ENCODE results near the gene VSNL1.

The VSNL1 gene

DNA sequence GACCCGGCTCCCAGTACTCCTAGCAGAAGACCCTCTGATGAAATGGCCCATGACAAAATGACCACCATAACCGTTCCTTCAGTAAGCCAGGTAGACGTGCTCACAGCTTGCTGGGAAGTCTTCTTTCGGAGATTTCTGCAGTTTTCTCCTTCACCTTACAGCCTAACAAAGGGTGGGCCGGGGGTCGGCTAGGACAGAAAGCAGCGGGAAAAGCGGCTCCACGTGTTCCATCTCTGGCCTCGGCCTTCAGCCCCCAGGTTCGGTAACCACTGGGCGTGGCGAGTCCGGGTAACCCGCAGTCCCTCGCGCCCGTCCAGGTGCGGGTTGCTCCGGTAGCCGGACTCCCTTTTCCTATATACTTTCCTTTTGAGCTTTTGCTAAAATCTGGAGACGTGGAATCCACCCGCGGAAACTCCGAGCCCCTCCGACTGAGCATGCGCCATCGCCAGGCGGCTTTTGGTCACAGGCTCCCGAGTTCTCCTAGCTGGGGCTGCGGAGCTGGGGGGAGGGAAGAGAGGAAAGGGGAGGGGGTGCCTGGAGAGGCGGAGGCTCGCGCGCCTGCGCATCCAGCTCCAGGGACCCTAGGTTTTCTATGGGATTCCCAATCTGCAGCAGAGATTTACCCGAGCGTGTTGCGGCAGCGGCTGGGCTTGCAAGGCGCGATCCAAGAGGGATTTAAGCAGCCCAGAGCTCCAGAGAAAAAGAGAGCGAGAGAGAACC, at the start of gene VSNL1:
VSNL1 (plus strand) TSS at position 604 of the 720 bp plus-strand sequence. CDS start 51,379 bp downstream, outside the sequence.
- in situ Hi-C loops (cut with MboI; ENCODE audit: low sequenced_read_pairs) = no loop called here

DNA sequence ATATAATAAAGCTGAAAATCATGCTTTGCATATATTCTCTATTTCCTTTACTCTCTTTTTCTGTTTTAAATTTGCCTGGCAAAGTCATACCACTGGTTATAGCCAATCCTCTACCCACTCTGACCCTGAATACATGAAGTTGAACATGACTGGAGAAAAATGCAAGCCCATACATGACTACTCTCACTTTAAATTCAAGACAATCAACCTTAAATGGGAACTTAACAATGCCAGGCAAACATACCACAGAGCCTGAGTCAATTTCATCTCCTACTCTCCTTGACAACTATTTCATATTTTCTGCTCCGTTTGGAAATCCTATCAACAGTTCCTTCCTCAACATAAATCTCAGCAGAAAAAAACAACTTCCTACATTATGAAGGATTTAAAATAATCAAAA, 44.9 kb upstream of the VSNL1 start:
- in situ Hi-C loops (cut with MboI; ENCODE audit: low sequenced_read_pairs) = no loop called here

DNA sequence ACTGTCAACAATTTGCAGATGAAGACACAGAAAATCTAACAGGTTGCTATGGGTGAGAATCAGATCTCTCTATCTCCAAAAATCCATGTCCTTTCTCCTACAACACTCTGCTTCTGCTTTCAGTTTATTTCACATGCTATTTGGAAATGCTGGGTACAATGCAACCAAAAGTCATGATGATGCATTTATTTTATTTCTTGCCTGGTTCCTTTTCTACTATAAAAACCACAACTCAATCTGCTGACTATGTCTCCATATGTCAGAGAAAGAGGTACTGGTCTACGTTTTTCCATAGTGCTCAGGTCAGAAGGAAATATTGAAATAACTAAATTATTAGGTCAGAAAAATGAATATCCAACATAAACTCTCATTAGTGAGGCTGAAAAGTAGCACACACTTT, 42.8 kb upstream of the VSNL1 start:
- in situ Hi-C loops (cut with MboI; ENCODE audit: low sequenced_read_pairs) = no loop called here

DNA sequence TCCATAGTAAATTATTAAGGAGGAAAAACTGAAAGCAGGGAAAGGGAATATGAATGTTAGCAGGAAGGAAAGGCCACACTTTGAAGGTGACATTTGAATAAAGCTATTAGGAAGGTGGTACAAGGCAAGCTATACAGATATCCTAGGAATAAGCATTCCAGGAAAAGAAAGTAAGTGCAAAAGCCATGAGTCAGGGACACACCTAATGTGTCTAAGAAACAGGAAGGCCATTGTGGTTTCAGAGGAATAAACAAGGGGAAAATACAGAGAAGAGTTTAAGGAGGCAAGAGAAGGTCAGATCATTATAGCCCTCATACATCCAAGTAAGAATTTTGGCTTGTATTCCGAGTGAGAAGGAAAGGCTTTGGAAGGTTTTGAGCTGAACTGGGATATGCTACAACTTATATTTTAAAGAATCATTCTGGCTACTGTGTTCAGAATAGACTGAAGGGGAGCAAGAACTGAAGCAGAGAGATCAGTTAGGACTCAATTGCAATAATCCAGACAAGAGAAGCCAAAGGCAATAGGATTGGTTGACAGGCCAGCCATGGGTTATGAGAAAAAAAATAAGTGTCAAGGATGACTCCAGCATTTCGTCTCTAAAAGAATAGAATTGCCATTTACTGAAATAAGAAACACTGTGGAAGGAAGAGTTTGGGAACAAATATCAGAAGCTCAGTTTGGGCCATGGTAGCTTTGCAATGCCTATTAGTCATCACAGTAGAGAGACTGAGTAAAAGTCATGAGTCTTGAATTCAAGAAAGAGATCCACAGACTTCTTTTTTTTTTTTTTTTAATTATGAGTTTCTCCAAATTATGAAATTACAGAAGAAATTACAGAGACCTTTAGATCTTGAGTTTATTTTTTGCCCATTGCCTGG, 33.5 kb upstream of the VSNL1 start:
- in situ Hi-C loops (cut with MboI; ENCODE audit: low sequenced_read_pairs) = no loop called here

DNA sequence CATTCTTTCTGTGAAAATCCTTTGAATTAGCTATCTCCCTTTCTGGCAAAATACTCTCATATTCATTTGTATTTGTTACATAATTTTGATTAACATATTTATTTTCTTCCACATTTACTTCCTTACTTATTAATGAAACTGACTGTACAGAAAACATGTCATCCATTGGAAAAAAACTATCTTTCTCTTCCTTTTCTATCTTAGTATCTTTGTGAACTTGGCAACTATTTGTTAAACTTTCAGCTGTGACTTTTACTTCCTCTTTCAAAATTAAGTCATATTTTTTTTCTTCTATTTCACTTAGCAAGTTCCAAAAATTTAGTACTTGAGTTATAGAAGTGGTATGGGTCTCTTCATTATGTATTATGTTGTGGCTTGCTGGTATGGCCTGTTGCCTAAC, 24.8 kb upstream of the VSNL1 start:
- in situ Hi-C loops (cut with MboI; ENCODE audit: low sequenced_read_pairs) = no loop called here

DNA sequence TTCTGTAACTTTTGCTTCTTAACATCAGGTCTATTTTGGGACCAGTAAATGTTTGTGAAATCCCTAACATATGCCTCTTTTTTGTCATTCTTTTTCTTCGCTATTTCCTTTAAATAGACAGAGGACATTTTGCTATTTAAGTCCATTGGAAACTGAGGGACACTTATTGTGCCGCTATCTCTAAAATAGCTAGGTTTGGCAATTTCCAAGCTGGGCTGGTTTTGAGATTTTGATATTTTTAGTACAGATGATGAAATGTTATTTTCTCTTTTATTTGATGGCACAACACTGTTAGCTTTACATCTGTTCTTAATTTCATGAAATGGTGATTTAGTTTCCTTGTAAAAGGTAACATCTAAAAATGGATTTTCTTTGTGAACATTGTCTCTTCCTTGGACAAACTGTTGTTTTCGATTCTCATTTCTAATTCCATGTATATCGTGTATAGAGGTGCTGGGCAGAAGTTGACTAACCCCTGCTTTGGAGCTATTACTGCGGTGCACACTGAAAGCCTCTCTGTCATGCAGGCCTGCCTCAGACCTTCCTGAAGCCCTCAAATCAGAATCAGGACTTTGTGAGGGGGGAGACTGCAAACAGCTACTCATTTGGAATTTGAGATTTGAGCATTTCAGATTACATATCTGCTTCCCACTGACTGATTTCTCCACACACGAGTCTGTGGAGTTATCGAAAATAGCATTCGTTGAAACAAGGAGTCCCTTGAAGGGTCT, 22.9 kb upstream of the VSNL1 start:
- in situ Hi-C loops (cut with MboI; ENCODE audit: low sequenced_read_pairs) = no loop called here

DNA sequence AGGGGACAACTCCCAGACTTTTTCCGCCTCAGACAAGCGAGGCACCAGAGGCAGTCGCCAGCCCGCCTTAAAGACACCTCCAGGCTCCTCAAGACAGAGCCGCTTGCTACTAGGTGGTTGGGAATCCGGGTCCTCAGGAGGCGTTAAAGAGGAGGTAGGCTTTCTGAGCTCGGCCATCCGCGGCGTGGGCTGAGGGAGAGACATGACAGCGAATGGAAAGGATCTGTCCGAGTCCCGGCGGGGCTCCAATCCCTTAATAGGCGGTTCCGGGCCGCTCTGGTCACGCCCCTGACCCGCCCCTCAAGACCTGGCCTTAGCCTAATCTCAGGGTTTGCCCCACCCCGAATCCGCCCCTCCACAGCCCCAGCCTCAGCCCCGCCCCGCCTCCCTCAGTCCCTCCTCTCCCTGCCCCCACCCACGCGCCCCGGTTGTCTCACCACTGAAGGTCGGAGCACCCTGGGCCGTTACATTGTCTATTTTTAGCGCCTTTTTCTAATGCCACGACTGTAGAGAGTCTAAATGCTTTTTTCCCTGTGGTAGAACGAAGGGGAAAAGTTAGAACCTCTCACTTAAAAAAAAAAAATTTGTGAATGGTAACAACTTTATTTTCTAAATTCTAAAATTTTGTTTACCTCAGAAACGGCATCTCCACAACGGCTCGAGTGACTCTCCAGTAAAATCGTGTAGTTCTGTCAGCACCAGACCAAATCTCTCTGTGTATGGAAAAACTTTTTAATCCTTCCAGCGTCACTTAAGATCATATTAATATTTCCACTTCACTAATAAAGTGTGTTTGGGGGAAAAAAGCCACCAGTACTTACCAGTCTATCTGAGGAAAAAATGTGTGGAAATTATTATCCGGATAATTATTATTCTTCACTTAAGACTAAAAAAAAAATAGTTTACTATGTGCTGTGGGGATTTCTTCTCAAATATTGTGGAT, 22.0 kb upstream of the VSNL1 start, which contains the start of gene RAD51AP2:
RAD51AP2 (minus strand) TSS at position 229 of the 943 bp plus-strand sequence; CDS start at position 204, 25 bp downstream.
- in situ Hi-C loops (cut with MboI; ENCODE audit: low sequenced_read_pairs) = no loop called here

DNA sequence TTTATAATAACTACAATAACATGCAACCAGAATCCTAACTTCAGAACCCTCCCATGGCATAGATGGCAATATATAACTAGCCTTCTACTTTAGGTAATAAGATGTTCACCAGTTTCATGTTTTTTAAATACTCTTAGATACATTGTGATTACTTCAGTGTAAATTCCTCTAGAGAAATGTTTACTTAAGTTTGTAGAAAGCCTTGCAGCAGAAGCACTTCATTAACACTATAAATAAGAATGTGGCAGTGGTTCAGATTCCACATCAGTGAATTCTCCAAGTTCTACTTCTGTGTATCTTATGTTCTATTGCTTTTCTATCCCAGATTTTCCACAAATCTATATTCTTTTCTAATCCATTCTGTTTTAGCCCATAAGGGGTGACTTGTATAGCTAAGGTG, 21.0 kb upstream of the VSNL1 start:
- in situ Hi-C loops (cut with MboI; ENCODE audit: low sequenced_read_pairs) = no loop called here

DNA sequence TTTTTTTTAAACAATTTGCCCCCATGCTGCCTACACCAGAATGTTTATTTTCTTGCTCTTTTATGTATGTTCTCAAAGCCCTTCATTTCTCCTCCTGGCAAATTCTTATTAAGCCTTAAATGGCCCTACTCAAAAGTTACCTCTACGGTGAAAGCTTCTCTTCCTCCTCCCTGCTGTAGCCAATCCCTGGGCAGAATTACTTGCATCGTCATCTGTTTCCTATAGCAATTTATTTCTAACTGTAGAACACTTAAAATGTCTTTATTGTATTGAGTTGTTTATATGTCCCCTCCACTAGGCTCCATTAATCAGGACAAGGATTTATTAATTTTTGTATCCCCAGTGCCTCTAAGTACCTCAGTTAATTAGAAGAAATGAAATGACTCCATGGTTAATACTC, 19.7 kb upstream of the VSNL1 start:
- in situ Hi-C loops (cut with MboI; ENCODE audit: low sequenced_read_pairs) = no loop called here

DNA sequence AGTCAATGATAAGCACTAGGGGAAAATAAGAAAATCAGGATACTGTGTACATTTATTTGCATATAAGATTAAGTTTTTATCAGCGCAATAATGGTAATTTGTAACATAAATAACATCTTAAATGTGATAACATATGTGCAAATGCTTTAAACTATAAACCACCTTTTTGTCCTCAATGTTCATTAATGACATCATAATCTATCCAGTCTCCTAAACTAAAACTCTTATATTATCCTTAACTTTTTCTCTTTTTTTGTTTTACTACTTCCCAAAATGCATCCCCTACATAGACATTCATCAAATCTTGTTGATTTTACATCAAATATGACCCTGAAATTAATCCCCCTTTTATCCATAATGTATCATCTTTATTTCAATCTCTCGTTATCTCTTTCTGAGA, 18.9 kb upstream of the VSNL1 start:
- in situ Hi-C loops (cut with MboI; ENCODE audit: low sequenced_read_pairs) = no loop called here

DNA sequence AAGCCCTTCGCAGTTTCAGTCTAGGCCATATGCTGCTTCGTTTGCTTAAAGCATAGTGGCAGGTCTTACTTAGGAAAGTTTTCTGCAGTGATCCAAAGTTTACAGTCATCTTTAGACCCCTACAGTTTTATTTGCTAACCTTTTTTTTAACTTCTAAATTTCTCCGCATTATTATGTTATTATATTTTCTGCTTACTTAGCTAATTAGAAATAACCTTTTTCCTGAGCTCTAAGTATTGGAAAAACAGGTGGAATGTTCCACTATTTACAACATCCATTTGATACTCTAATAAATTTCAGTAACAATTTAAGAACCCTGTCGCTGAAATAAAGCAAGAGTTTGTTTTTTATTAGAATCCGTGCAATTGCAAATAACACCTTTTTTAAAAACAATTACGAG, 18.2 kb upstream of the VSNL1 start:
- in situ Hi-C loops (cut with MboI; ENCODE audit: low sequenced_read_pairs) = no loop called here

DNA sequence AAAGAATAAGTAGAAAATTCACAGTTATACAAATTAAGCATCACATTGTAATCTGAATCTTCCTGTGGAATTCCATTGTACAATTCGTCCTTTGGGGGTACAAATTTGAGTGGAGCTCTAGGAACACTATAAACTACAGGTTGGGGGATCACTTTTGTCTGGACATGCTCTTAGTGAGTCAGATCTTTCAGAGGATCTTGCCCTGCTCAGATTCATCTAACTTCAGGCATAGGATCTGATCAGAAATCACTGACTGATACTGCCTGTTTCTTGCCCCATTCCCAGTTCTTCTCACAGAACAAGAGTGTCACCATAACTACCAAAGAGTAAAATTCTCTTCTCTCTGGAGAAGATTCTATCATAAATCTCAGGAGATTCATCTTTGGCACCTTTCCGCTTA, 10.7 kb upstream of the VSNL1 start:
- in situ Hi-C loops (cut with MboI; ENCODE audit: low sequenced_read_pairs) = no loop called here

DNA sequence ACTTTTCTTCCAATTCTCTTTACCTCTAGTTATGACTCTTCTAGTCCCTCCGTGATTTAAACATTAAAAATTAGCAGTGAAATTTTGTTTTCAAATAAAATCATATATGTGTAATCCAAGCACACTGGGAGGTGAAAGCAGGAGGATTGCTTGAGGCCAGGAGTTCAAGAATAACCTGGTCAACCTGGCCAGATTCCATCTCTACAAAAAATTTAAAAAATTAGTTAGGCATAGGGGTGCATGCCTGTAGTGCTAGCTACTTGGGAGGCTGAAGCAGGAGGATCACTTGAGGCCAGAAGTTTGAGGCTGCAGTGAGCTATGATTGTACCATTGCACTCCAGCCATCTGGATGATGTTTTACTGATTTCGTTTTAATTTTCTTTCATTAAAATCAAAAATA, 7.0 kb upstream of the VSNL1 start:
- in situ Hi-C loops (cut with MboI; ENCODE audit: low sequenced_read_pairs) = no loop called here

DNA sequence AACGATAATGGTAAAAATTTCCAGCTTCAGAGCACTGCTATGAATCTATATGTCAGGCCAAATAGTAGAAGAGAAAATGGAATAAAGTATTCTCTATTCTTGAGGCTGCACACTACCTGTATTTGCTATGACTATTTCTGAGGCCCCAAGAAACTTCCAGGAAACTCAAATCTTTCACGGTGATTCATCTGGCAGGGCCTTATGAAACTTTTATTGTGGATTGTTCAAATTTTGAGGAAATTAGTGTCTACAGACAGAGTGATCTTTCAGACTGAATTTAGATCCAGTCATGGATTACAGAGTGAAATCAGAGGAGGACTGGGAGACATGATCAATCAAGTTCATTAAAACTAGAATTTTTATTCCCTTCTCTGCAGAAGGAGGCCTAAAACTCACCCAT, 4.1 kb upstream of the VSNL1 start:
- in situ Hi-C loops (cut with MboI; ENCODE audit: low sequenced_read_pairs) = no loop called here

DNA sequence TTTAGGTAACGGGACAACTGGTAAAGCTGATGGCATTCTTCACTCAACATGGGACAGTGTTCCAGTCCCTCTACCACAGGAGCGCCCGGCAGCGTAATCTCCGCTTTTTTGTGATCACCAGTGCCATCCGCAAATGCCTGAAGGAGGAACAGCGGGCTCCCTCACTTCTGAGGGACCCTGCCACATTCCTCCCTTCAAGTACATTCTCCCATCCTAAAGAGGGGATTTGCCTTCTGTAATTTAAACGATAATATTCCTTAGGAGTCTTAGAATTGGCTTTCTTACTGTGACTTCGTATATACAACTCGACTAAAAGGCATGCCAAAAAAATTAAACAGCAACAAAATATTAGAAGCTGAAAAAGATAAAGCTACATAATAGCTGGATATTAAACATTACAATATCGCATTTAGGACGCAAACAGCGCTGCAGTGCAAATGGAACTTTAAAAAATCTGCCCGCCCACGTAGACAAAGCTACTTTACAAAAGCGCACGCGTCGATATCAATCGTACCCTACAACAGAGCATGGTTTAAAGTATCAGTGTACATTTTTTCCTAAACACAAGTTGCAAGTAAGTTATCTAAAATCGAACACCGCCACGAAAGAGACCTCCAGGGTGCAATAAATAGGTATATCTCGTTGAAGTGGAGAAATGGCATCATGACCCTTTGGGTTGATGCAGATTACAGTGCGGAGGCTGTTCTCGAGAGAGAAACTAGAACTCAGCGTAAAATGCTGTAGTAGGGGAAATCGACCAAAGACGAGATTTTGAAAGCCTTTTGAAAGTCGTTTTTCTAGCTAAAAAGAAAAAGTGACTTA, 2.3 kb upstream of the VSNL1 start:
- in situ Hi-C loops (cut with MboI; ENCODE audit: low sequenced_read_pairs) = no loop called here

DNA sequence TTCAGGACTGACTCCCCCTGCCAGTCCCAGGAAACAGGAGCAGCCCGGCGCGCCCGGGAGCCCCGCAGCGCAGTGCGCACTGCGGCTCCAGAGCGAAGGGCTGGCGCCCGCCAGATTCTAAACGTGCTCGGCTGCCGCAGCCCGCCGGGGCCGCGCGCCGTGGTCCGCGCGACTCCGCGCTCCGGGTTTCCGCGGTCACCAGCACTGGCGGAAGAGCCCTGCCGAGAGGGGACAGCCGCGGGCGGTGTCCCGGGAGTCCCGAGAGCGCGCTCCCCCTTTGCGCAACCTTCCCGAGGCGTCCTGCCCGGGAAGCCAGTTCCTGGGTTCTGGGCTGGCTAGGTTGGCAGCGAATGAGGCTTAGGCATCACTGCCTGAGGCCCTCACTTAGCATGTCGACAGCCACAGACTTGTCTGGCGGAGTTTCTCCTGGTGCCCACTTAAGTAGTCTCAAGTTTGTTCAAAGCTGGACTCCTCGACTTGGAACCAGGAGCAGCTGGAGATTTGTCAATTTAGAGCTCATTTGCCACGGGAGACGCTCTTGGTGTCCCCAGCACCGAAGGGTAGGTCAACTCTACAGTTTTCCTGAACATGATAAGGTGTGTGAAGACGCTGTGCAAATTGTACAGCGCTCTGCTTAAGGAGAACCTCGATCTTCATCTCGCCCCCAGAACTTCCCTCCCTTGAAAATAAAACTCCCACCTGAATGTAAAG, 1.5 kb upstream of the VSNL1 start:
- in situ Hi-C loops (cut with MboI; ENCODE audit: low sequenced_read_pairs) = no loop called here

DNA sequence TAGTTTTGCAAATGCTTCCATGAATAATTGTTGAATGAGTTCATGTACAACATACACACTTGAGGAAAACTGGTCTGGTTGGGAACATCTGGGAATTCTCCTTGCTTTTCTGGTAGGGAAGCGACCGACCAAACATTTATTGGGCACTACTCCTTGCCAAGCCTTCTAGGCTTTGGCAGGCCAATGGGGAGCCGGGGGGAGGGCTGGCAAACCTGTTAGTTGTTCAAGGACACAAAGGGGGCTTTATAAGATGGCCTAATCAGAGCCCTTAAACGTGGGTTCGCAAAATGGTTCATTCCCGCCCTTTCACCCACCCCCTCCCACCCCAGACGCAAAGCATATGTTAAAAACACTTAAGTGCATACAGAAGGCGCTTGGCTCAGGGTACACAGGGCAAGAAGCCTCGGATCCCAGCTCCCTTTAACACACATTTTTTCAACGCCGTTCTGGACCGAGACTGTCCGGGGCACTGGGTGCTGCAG, 844 bp upstream of the VSNL1 start:
- in situ Hi-C loops (cut with MboI; ENCODE audit: low sequenced_read_pairs) = no loop called here

DNA sequence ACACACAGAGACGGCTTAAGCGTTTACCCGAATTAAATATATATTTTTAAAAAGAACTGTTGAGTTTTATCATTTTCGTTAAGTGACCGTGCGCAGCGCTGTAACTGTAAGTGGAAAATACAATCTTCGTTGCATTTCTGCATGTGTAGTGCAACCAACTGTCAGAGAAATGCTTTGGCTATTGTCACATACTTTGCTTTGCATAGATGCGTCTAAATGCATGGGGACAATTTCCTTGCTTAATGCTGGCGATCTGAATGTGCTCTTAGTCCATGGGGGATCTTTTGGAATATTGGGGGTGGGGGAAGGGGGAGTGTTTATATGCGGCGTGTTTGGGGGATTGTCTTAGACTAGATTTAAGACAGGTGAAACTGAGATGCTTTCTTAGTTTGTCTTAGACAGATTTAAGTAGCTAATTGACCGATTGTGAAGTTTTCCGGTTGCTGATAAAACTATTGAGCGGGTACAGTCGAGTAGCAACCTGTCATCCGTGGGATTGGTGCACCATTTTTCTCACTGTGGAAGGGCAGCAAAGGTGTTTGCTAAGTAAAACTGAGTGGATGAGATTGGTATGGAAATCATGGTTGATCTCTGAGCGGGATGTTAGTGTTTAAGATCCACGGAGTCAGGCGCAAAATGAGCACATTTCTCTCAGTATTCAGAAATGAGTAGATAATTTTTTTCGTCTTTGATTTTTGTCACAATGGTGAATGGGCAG, 476 bp downstream of the VSNL1 start:
- in situ Hi-C loops (cut with MboI; ENCODE audit: low sequenced_read_pairs) = no loop called here

All from HL-60/S4 treated with phorbol 12-myristate 13-acetate at 8.2 ng/mL for 4 days and 3 days (cell line).